Measurements from ENCODE around the gene ALK.

DNA sequence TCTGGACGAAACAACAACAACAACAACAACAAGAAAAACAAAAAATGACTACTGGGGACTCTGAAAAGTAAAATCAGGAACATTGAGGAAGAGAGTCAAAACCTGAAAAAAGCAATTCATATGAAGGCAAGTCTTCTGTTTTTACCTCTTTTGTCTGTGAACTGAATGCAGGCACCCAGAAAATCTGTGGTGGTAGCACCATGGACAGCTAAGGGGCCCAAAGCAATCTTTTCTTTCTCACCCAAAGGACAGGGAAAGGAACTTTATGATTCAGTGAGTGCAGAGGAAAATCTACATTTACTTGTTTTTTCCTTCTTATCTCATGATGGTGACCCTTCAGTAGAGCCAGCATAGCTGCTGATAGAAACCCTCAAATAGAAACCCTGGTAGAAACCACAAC is 10.4 kb downstream of the ALK start:
- TF ChIP-seq, protein P1, sequence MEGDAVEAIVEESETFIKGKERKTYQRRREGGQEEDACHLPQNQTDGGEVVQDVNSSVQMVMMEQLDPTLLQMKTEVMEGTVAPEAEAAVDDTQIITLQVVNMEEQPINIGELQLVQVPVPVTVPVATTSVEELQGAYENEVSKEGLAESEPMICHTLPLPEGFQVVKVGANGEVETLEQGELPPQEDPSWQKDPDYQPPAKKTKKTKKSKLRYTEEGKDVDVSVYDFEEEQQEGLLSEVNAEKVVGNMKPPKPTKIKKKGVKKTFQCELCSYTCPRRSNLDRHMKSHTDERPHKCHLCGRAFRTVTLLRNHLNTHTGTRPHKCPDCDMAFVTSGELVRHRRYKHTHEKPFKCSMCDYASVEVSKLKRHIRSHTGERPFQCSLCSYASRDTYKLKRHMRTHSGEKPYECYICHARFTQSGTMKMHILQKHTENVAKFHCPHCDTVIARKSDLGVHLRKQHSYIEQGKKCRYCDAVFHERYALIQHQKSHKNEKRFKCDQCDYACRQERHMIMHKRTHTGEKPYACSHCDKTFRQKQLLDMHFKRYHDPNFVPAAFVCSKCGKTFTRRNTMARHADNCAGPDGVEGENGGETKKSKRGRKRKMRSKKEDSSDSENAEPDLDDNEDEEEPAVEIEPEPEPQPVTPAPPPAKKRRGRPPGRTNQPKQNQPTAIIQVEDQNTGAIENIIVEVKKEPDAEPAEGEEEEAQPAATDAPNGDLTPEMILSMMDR (IDR thresholded peaks at IDR 0.05; ENCODE audit: low read length) = no peak
- no peak for TF ChIP-seq EZH2 (IDR thresholded peaks at IDR 0.05; ENCODE audit: borderline replicate concordance, low read length)
